ENCODE data around the gene SPAG9. TPM values are rescaled to one million over a fixed set of nuclear protein-coding genes. Genes with fewer than 3 reads are reported as not detected.
A peak's percentile ranks its signal among the peaks of the same experiment; 100 is the strongest.

The SPAG9 gene, protein sequence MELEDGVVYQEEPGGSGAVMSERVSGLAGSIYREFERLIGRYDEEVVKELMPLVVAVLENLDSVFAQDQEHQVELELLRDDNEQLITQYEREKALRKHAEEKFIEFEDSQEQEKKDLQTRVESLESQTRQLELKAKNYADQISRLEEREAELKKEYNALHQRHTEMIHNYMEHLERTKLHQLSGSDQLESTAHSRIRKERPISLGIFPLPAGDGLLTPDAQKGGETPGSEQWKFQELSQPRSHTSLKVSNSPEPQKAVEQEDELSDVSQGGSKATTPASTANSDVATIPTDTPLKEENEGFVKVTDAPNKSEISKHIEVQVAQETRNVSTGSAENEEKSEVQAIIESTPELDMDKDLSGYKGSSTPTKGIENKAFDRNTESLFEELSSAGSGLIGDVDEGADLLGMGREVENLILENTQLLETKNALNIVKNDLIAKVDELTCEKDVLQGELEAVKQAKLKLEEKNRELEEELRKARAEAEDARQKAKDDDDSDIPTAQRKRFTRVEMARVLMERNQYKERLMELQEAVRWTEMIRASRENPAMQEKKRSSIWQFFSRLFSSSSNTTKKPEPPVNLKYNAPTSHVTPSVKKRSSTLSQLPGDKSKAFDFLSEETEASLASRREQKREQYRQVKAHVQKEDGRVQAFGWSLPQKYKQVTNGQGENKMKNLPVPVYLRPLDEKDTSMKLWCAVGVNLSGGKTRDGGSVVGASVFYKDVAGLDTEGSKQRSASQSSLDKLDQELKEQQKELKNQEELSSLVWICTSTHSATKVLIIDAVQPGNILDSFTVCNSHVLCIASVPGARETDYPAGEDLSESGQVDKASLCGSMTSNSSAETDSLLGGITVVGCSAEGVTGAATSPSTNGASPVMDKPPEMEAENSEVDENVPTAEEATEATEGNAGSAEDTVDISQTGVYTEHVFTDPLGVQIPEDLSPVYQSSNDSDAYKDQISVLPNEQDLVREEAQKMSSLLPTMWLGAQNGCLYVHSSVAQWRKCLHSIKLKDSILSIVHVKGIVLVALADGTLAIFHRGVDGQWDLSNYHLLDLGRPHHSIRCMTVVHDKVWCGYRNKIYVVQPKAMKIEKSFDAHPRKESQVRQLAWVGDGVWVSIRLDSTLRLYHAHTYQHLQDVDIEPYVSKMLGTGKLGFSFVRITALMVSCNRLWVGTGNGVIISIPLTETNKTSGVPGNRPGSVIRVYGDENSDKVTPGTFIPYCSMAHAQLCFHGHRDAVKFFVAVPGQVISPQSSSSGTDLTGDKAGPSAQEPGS (N-terminal part only)
- total RNA-seq (10 to 100 TPM; 74.3 to 79.9 (median 77.0) TPM), polyA plus RNA-seq (10 to 100 TPM; 21.6 to 39.8 (median 29.8) TPM)

DNA sequence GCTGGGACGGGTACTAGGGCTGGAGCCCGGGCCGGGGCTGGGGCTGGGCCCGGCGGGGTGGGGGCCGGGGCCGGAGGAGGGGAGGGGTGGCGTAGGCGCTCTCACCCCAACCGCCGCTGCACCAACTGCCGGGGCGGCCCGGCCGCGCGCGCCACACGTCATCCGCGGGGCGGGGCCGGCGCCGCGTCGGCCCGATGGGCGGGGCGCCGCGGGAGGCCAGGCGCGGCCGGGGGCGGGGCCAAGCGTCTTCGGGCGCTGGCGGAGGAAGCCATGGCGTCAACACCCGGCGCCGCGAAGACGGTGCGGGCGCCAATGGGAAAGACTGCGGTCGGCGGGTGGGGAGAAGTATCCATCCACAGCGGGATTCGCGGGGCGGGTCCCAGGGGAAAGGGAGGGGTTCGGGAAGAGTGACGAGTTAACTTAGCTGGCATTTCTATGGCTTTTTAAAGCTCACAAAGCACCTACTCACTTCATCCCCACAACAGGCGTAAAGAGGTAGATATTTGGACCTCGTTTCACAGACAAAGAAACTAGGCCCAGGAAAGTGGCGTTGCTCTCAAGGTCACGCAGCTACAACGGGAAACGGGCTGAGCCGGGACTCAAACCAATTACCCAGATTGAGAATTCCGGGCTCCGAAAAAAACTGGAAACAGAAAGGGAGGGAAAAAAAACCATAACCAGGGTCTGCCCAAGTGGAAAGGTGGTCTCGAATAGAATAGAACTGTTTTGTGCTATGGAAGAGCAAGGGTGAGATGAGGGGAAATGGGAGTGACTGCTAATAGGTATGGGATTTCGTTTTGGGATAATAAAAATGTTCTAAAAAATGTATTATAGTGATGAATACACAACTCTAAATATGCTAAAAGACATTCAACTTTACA lies at the start of gene SPAG9:
TSS of gene SPAG9 (minus strand) at position 130 of the 881 bp plus-strand sequence. CDS start 212 bp downstream, outside the sequence.
- 1% methylated on average over 68 of the region's 68 CpGs for WGBS, 2 donors
- H3K4me1 ChIP-seq: peaks cover 0 to 43% (median 29%) of the 10 kb centered on the region in 4 donors

DNA sequence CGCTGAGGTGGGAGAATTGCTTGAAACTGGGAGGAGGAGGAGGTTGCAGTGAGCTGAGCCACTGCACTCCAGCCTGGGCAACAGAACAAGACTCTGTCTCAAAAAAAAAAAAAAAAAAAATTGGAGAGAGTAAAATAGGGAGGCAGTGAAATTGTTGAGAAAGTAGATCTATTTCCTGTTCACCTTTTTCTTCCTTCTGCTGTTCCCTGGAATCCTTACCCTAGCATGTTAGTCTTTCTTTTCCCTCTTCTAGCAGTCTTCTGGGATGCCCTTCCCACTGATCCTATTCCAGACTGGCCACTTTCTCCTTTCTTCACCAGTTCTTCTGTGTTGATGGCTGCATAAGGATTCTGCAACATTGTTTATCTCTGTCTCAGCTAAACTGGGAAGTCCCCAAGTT lies 48.7 kb upstream of the SPAG9 start:
- TF ChIP-seq, protein P1, sequence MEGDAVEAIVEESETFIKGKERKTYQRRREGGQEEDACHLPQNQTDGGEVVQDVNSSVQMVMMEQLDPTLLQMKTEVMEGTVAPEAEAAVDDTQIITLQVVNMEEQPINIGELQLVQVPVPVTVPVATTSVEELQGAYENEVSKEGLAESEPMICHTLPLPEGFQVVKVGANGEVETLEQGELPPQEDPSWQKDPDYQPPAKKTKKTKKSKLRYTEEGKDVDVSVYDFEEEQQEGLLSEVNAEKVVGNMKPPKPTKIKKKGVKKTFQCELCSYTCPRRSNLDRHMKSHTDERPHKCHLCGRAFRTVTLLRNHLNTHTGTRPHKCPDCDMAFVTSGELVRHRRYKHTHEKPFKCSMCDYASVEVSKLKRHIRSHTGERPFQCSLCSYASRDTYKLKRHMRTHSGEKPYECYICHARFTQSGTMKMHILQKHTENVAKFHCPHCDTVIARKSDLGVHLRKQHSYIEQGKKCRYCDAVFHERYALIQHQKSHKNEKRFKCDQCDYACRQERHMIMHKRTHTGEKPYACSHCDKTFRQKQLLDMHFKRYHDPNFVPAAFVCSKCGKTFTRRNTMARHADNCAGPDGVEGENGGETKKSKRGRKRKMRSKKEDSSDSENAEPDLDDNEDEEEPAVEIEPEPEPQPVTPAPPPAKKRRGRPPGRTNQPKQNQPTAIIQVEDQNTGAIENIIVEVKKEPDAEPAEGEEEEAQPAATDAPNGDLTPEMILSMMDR (IDR thresholded peaks at IDR 0.05): no peak
- TF ChIP-seq POLR2AphosphoS5 (IDR thresholded peaks at IDR 0.05) (no peak), EP300 (IDR thresholded peaks at IDR 0.05) (no peak), POLR2A (IDR thresholded peaks at IDR 0.05) (no peak)
- Histone ChIP-seq H3K27ac (no peak overlapping the region), H3K36me3 (peaks cover 0 to 54% (median 11%) of the 10 kb centered on the region in 4 donors), H3K27me3 (no peaks in the 10 kb centered on the region), H3K4me1 (peaks cover 0 to 16% (median 14%) of the 10 kb centered on the region in 4 donors), H3K4me3 (no peak overlapping the region), H3K9me3 (no peaks in the 10 kb centered on the region)
- 89 to 100% methylated on average over 1 of the region's 1 CpG for WGBS, 2 donors
- no peak for DNase-seq
- intact Hi-C loops (cut with DNase I): loop anchor here (5.0 kb wide), 1 partner anchor 93 kb away; the partner anchor contains the start of genes MBTD1 and UTP18

More for the DNA sequence above, at the start of gene SPAG9:
- TF ChIP-seq, protein P1 (IDR thresholded peaks at IDR 0.05): no peak
- peak; percentile 83 to 85 for TF ChIP-seq POLR2A (IDR thresholded peaks at IDR 0.05)
- TF ChIP-seq EP300 (IDR thresholded peaks at IDR 0.05): peak in 2 of 4 donors; percentile 51 to 52
- peak; percentile 86 to 92 (median 88) for TF ChIP-seq POLR2AphosphoS5 (IDR thresholded peaks at IDR 0.05)
- Histone ChIP-seq H3K36me3 (no peaks in the 10 kb centered on the region), H3K9me3 (no peaks in the 10 kb centered on the region), H3K27me3 (no peaks in the 10 kb centered on the region), H3K27ac (peak within 1 kb of the TSS; percentile 98 to 100 (median 100)), H3K4me3 (peak within 1 kb of the TSS; percentile 91 to 99 (median 98))
- DNase-seq: peak; percentile 98
- intact Hi-C loops (cut with DNase I): loop anchor here (1.0 to 2.0 kb wide), 3 partner anchors 32 to 254 kb away; partner anchors contain the start of genes NME1, NME2 and TOB1

DNA sequence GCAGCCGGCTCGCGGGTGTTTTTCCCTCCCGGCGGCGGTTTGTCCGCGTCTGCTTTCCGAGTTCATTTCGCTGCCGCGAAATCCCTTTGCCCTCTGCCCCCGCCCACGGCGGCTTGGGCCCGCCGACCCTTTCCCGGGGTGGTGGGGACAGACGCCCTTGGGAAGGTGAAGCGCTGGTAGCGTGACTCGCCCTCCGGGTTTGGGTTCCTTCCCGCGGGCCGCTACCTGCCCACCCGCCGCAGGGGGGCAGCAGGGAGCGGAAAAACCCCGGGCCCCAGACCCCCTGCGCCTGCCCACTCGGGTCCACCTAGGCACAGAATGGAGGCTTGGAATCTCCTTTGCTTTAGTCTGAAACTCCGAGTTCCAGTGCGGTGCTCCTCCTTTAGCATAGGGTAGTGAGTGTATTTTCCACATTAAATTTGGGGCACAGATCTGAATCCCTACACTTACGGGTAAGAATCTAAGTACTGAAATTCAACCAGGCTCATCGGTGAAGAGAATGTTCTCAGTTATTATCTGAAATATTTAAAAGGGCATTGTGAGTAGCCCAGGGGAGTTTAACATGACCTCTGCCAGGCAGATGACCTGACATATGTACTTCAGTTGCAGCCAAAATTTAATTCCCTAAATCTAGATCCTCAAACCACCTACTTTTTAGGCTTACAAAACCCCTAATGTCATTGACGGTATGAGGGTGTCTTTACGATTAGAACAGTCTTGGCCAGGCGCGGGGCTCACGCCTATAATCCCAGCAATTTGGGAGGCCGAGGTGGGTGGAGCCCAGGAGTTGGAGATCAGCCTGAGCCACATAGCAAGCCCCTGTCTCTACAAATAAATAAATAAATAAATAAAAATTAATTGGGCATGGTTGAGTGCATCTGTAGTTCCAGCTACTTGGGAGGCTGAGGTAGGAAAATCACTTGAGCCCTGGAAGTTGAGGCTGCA lies 46.6 kb upstream of the SPAG9 start:
- peaks cover 0 to 16% (median 14%) of the 10 kb centered on the region in 4 donors for H3K4me1 ChIP-seq
- H3K9me3 ChIP-seq: no peaks in the 10 kb centered on the region
- H3K4me3 ChIP-seq: peak overlapping the region; percentile 83 to 99 (median 95)
- H3K27ac ChIP-seq: peak overlapping the region; percentile 97 to 99 (median 98)
- TF ChIP-seq POLR2AphosphoS5 (IDR thresholded peaks at IDR 0.05): no peak
- TF ChIP-seq, protein P1 (IDR thresholded peaks at IDR 0.05): peak; percentile 21 to 64 (median 46)
- no peak for TF ChIP-seq EP300 (IDR thresholded peaks at IDR 0.05)
- no peak for TF ChIP-seq POLR2A (IDR thresholded peaks at IDR 0.05)
- DNase-seq: no peak
- 6 to 12% methylated on average over 42 of the region's 42 CpGs for WGBS, 2 donors
- intact Hi-C loops (cut with DNase I): loop anchor here (1.0 to 5.0 kb wide), 2 partner anchors 47 to 95 kb away; partner anchors contain the start of genes MBTD1, SPAG9 and UTP18
- no peaks in the 10 kb centered on the region for H3K27me3 ChIP-seq
- H3K36me3 ChIP-seq: peaks cover 0 to 39% (median 10%) of the 10 kb centered on the region in 4 donors

All from sigmoid colon (tissue), 7 donors.